ENCODE results near the gene C9.
A peak's percentile ranks its signal among the peaks of the same experiment; 100 is the strongest.
"Not testable (repeated sequence)": the region's sequence is repeated elsewhere in the genome, so short reads cannot be mapped to it uniquely, and the experiment has no call there.

Gene C9

DNA sequence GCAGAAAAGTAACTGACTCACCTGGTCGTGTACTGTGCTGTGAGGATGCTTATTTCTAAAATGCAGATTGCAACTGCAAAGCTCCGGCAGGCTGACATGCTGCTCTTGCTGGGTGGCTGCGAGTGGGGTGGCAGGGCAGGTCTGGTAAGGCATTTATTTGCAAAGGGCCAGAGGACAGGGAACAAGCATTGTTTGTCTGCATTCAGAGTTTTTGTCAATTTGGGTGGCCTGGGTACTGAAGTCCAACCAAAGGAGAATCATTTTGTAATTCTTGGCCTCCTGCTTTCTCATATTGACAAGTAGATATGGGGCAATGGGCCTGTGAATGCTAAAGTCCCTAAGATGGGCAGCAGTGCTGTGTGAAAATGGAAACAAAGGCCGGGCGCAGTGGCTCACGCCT lies at the start of gene C9:
Gene C9 (minus strand): TSS at position 129 of the 400 bp plus-strand sequence. CDS start 31 bp downstream, at position 98.
- no peak for DNase-seq (ENCODE audit: low read depth in 3 of 3)

DNA sequence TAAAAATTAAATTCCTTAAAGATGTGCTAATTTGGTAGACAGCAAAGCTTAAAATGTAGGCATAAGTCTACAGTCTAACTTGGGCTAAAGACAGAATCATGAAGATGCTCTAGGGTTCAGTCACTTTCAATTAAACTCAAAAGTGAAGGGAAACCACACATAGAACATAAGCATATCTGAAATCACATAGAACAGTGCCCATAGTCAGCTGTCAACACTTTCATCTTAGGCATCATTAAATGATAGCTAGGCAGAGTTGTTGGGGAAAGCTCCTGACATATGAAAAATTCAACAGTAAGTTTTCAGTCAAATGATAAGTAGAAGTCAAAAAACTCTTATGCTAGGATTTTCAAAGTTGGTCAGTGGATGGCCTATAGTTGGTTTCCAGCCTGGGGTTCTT lies 49.5 kb upstream of the C9 start:
- no peak for DNase-seq (ENCODE audit: low read depth in 3 of 3)

DNA sequence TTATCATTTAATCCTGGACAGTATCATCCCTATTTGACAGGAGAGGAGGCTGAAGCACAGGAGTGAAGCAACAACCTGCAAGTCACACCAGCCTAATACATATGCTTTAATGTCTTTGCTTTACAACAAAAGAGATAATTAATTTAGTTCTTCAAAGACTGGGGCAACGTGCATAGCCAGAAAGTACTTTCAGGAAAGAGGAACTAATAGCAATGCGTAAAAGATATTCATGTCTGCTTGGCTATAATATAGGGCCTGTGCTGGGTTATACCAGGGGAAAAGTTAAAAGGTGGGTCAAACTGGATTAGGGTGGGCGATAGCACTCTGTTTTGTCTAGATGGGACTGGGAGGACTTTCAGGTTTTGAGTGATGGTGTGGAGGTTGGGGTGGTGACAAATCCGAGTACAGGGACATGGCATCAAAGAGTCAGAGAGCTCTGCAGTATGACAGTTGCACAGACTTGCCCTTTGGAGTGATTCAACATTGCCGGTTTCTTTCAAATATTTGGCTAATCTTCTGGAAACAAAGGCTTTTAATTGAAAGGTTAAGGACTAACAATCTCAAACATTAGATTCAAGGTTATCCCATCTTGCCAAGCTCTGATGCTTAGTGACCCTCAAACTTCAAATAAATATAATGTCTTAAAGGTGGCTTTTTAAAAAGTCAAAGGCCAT lies 48.6 kb upstream of the C9 start:
- no peak for DNase-seq (ENCODE audit: low read depth in 3 of 3)

DNA sequence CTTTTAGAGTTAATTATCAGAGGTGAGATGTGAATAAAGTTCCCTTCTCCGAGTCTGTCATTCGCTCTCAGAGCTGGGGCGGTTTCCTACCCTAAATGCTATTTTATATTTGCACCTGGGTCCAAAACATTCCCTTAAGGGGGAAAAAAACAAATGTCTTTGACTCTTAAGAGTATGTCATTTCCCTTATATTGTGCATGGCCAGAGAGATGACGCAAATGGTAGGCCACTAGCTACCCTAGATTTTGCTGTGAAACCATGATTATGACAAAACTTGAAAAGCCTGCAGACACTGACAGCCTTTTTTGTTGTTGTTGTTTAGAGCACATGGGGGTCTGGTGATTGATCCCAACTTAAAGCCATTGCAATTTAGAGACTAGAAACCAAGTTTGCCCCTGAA lies 47.7 kb upstream of the C9 start:
- DNase-seq (ENCODE audit: low read depth in 3 of 3): no peak

DNA sequence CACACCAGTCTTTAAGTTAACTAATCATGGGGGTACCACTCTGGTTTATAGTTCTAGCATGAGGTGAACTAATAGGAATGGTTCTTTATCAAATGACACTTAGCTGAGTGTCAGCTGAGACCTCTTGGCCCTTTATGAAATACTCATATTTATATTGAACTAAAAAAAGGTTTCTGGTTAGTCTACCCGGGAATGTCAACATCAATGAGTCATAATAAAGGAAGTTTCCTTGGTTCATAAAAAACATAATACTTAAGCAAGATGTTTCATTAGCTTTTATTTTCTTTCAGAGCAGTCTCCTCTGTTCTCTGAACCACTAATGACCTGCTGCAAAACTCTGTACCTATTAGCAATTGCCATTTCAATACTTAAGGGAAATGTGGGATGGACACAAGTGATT lies 46.8 kb upstream of the C9 start:
- no peak for DNase-seq (ENCODE audit: low read depth in 3 of 3)

DNA sequence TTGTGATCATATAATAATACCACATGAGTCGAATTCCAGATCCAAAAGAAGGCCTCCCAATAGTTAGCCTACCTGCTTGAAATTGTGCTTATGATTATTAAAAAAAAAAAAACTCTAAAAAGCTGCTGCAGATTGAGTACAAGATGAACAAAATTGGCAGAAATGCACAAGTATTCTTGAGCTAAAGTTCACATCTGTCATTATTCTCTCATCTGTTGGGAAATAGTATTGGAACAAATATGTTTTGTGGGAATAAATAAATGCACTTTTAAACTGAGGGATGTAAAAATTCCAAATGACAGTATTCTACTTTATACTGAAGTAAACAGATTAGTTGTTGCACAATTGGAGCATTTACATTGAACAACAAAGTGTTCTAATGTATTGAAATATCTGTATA lies 44.7 kb upstream of the C9 start:
- DNase-seq (ENCODE audit: low read depth in 3 of 3): no peak

DNA sequence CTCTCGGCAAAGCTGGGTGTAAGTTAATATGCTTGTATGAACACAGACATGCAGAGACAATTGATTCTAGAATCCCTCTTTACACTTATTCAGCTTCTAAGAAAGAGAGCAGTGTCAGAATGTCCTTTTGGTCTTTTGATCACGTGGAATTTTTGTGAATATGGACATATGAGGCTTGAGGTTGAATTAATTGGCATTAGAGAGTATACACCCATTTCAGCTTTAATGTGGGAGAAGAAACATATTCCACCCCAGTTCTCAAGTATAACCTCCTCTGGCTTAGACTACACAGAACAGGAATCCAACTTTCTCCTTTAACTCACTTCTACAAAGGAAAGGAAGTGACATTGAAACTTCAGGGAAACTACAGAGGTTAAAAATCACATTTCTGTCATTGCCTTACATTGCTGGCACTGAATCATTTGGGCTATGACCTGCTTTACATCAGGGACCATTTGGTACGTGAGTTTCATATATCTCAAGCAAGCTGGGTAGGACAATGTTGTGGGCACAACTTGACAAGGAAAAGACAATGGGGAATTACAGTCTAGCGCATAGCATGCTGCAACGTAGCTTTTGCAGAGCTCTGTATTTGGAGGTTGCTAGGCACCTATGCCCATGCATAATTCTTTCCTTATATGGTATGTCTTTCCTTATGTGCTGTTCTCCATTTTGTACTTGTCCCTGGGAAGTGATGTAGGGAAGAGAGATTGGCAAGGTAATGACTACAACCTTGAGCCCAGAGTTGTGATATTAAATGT lies 41.0 kb upstream of the C9 start:
- no peak for DNase-seq (ENCODE audit: low read depth in 3 of 3)

DNA sequence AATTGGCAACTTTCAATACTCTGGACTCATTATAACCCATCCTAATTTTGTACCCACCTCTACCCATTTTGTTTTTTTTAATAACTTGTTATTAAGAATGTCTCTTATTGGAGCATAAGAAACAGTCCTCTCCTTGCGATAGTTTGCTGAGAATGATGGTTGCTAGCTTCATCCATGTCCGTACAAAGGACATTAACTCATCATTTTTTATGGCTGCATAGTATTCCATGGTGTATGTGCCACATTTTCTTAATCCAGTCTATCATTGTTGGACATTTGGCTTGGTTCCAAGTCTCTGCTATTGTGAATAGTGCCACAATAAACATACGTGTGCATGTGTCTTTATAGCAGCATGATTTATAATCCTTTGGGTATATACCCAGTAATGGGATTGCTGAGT lies 39.5 kb upstream of the C9 start:
- not testable (repeated sequence) for DNase-seq (ENCODE audit: low read depth in 3 of 3)

DNA sequence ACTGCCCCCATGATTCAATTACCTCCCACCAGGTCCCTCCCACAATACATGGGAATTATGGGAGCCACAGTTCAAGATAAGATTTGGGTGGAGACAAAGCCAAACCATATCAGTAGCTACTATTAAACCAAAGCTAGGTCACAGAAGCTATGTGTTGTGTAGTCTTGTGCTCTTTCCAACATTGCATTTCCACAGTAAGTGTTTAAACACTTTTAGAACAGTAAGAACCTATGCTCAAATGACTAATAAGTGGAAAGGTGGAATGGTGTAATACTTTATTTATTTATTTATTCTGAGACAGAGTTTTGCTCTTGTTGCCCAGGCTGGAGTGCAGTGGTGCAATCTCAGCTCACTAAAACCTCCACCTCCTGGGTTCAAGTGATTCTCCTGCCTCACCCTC lies 37.8 kb upstream of the C9 start:
- not testable (repeated sequence) for DNase-seq (ENCODE audit: low read depth in 3 of 3)

DNA sequence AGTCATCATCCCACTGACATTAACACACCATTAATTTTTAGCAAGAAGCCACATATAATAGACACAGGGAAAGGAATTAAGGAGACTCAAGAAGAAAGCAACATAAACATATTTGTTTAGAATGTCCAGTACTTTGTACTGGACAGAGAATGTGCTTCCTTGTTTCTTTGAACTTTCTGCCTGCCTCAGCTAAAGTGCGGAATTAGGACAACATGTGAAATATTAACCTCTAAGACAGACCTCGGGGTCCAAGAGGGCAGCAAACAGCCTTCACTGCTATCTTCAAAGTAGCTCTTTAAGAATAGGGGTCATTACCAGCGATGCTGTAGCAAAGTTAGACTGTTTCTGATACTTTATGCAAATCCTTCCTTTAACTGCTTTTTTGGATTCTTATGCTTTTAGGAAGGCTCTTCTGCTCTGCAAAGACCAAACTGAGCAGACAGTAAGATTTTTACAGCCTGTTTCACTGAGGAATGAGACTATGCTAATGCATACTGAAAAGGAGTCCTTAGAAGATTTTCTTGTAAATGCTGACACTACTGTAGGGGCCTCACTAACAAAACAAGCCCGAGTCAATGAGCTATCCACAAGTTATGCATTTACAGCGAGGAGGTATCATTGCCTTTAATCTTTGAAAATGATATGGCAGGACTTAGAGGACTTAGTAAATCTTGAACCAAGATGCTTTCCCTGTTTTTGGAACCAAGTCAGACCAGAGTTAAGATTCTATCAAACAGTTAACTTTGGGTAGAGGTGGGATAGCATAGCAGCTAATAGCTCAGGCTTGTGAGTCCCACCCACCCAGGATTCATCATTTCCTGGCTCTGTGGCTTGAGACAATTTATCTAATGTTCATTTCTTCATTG lies 36.7 kb upstream of the C9 start:
- DNase-seq (ENCODE audit: low read depth in 3 of 3): no peak

DNA sequence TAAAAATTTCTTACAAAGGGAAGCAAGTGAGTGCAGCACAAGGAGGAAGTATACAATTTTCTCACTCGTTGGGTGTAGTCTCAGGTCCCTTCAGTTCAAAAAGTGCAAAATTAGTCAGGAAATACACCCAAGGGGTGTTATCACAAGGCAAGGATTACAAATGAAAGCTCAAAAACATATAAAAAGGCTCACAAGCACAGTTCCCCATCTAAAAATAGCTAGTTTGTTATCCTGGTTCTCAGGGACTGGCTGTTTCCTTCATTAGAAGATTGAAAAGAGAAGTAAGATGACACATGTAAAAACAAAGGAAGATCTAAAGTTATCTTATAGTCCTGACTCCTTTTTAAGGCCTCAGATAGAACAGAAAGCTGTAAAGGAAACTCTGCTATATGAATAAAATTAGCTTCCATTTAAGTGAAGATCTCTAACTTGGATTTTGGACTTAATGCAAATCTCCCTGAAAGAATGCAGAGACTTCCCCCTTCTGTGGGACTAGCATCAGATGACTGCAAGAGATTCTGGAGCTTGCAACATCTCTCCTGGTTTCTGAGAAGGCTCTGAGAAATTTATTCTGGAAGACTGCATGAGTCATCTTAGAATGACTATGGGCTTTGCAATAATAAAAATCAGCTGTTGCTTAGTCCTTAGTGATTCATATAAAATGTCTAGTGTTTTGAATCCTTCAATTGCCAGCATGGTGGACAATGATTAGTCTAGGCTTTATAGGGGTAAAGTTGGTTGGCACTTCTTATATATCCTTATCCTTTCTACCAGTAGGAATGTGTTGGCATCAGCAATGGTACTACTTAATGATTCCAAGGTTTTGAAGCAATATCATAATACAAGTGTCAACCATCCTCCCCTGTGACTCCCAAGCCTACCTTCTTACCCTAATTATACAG lies 35.1 kb upstream of the C9 start:
- DNase-seq (ENCODE audit: low read depth in 3 of 3): no peak

DNA sequence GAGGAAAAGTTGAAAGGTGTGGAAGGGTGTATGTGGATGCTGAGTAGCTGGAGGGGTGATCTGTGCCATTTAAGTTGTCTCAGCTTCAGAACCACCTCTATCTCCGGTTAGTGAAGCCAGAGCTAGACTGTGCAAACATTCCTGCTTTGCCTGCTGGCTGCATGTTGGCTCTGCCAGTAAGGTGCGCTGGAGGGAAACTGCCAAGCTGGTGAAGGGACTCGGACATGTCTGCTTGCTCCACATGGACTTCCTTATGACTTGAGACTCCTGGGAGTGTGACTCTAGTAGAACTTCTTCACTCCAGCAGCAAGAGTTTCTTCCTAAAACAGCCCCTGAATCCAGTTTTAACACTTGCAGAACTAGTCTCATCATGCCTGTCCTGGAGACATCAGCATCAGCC lies 32.5 kb upstream of the C9 start:
- no peak for DNase-seq (ENCODE audit: low read depth in 3 of 3)

DNA sequence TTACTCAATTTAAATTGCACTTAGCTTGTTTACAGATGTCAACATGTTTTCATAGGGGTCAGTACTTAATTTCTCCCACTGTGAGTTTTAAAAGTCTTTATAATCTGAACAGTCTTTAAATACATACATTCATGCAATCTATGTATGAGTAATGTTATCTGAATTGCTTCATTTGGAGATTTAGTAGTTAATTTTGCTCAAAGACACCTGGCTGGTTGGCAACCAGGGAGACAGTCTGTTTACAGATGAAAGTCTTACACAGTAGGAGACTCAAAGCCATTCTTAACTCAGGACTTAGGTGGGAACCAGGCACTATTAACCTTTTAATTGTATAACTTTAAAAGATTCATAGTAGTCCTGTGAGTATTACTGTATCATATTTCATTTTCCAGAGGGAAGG lies 31.2 kb upstream of the C9 start:
- no peak for DNase-seq (ENCODE audit: low read depth in 3 of 3)

DNA sequence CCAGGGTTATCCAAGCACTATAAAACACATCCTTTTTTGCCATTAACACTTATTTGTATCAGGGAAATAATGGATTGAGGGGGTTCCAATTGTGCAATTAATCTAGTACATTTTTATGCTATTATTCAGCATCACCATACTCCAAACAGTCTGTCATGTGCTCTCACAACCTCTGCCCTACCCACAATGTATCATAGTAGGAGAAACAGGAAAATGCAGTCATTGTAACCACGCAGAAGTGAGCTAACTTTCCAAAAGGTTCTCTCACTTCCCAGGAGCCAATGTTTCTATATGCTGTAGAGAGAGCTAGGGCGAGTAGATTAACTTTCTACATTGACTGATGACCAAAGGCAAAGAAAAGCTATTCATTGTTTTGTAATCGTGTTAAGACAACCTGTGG lies 30.7 kb upstream of the C9 start:
- no peak for DNase-seq (ENCODE audit: low read depth in 3 of 3)

DNA sequence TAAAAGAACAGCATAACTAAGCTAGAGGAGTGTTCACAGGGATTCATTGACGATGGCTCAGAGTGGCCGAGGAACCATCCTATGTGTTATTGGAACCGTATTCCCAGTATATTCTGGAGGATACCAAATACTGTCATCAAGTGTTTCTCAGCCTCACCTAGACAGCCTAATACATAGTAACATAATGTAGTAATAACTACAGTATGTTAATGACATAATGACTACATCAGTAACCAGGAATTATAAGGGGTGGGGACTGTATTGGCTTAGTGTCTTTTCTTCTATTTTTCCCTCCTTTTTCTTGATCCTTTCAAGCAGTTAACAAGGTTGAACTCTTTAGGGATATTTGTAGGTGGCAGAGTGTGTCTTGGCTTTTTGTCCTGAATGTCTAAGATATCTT lies 26.6 kb upstream of the C9 start:
- no peak for DNase-seq (ENCODE audit: low read depth in 3 of 3)

DNA sequence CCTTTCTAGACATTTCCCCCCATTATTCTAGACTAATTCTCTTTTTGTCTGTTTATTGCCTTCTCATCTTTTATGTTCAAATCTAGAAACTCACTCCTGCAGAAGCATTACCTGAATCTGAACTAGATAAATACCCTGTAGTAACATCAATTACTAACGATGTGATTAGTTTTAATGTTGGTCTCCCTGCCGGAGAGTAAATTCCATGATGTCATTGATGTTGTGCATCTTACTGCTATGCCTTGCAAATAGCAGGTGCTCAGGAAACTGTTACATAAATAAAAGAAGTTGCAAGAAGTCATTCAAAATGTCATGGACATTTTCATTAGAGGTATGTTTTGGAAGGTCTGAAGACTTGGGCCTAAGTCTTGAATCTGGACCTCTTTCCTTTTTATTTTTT lies 23.0 kb upstream of the C9 start:
- DNase-seq (ENCODE audit: low read depth in 3 of 3): no peak

DNA sequence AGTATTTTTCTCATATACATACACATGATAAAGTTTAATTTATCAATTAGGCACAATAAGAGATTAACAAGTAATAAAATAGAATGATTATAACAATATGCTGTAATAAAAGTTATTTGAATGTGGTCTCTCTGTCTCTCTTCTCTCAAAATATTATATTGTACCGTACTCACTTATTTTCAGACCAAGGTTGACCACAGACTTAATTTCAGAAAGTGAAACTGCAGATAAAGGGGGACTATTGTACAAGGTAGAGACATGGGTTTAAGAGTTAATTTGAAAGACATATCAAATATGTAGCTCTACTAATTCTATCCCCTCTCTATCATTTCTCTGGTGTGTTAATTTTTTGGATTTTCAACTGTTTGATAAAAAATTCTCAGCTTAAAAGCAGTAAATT lies 20.0 kb upstream of the C9 start:
- DNase-seq (ENCODE audit: low read depth in 3 of 3): no peak

DNA sequence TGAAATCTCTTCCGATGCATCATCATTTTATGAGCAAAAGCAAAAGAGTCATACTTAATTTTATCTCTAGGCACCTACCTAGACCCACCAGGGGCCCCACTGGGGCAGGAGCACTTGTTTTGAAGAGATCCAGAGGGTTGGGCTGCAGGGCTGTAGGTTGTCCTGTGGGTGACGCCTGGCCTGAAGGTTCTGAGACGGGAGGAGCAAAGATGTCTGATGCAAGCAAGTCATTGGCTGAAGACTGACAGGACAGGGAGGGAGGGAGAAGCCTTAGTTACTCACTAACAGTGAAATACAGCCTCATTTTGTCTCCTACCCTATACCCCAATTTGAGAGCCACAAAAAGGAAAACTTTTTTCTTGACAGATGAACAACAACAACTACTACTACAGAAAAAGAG lies 17.1 kb upstream of the C9 start:
- DNase-seq (ENCODE audit: low read depth in 3 of 3): no peak

DNA sequence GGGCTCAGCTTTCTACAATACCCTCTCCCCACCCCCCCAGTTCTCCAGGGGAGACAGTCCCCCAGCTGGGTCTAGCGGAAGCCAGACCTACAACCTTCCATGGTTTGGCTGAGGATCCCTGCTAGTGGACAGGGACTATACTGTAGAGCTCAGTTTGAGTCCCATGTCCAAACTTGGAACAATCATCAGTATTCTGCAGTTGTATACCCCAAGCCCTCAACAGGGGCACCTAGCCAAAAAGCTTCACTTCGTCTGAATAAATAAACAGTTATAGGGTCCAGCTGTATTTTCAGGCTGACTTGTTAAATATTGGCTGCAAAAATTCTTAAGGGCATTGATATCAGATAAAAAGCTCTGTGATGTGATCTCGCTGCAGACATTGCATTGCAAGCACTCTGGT lies 15.4 kb upstream of the C9 start:
- DNase-seq (ENCODE audit: low read depth in 3 of 3): no peak

DNA sequence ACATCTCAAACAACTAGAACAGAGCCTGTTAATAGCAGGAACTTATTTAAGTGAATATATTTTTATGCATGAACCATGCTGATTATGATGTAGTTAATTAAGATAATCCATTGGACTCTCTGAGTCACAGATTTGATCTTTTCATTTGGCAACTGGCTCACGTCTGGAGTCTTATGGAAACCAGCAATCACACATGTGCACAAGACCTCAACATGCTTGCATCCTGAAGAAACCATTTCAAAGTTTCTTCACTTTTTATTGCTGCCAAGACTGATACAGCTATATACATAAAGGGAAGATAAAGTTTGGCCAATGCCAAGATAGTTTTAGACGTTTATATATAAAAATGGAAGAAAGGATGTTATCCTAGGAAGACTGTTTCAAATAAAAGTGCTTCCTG lies 13.3 kb upstream of the C9 start:
- DNase-seq (ENCODE audit: low read depth in 3 of 3): no peak

DNA sequence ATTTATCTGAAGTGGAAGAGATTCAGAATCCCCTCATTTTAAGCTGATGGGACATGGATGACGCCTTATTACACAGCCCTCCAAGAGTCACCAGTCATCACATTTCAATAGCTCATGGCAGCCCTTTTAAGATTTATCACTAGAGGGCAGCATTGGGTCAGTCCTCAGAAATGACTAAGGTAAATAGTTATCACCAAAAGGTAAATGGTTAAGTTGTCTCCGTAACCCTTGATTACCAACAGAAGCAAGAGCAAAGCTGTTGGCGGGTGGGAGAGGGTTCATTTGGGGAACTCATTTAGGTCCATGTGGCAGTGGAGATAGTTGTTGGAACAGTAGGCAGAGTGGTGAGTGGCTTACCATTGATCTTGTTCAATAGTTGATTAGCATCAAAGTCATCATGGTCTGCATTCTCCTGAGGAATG lies 12.0 kb upstream of the C9 start:
- DNase-seq (ENCODE audit: low read depth in 3 of 3): peak in 2 of 3 experiments; percentile 9 to 21

DNA sequence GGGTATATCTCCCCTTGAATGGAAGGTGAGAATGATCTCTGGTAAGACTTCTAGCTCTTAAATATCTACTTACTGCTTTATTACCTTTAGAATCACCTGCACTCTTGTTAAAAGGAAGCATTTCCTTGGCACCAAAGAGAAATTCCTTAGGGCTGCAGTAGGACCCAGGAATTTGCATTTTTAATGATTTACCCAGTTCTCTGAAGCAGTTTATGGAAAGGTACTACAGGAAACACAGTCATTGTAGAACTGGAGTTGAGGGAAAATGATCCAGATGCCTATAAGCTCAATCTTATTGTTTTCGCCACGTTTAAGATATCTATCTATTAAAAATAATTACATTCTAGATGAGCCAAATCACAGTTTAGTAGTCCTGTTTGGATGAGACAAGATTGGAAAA lies 9.5 kb upstream of the C9 start:
- DNase-seq (ENCODE audit: low read depth in 3 of 3): no peak
